HepG2 (cell line): Measurements from ENCODE around the gene BCAN. TPM values are rescaled to one million over a fixed set of nuclear protein-coding genes. Genes with fewer than 3 reads are reported as not detected.

ENCODE experiments used
- ATAC-seq: fragments of 200-7000 bp; cut with Tn5 transposase; 3 replicates; pipeline ENCODE4 v1.9.1; 2020; ENCODE audit warnings: mild to moderate bottlenecking, moderate library complexity
- BruUV-seq: library from RNA; stranded (reverse); fragments of 400-500 nt; replicated peaks from 2 replicates; lab custom pipeline; 2021; lab: Mats Ljungman, UMichigan
- CTCF ChIA-PET: fragments of 300-600 bp; formaldehyde crosslinking; extraction: SDS; loops from one replicate; lab custom pipeline; 2021; ENCODE audit warnings: low total read pairs, inconsistent platforms, low intra/inter-chr PET ratio; lab: Yijun Ruan, JAX
- POLR2A ChIA-PET: fragments of 350-600 bp; sonication (Branson Sonifier 250); formaldehyde crosslinking; loops from one replicate; lab custom pipeline; 2020; ENCODE audit warnings: antibody characterized with exemption, inconsistent platforms; lab: Yijun Ruan, JAX
- DNase-seq: peaks from one replicate; pipeline ENCODE4 v3.0.0-alpha.2; 2015; ENCODE audit warnings: low spot score
- FAIRE-seq: peaks from 3 replicates; lab custom pipeline; 2011; peaks lifted over from hg19 to GRCh38; lab: Jason Lieb, UNC
- H2AFZ ChIP-seq: one replicate; pipeline ENCODE4 v1.6.1; 2011; ENCODE audit warnings: low read length, inconsistent platforms
- H3K27ac ChIP-seq: fragments of 300-600 bp; 3 replicates; pipeline ENCODE4 v1.8.0; 2011; ENCODE audit warnings: mixed run types, mild to moderate bottlenecking, mixed read lengths, low read length, inconsistent platforms; ENCODE audit not compliant: insufficient read depth; ENCODE audit errors: extremely low read length
- H3K27me3 ChIP-seq, 2 experiments: fragments of 200-600 bp in 1 of 2; 2 replicates in 1 of 2; 3 replicates in 1 of 2; pipeline versions ENCODE4 v1.6.0 to v1.8.0; 2011; ENCODE audit warnings: low read length in 2 of 2, mild to moderate bottlenecking in 2 of 2, moderate library complexity in 2 of 2, inconsistent platforms in 1 of 2; ENCODE audit not compliant: insufficient read depth in 2 of 2, control insufficient read depth in 1 of 2
- H3K36me3 ChIP-seq, 2 experiments: fragments of 200-600 bp in 1 of 2; replicated peaks in 1 of 2; 2 replicates in 1 of 2; 3 replicates in 1 of 2; pipeline versions ENCODE4 v1.5.1 to v1.8.0; 2011; ENCODE audit warnings: low read length in 2 of 2, inconsistent platforms in 1 of 2; ENCODE audit not compliant: insufficient read depth in 2 of 2, control insufficient read depth in 1 of 2
- H3K4me1 ChIP-seq: 2 replicates; pipeline ENCODE4 v1.5.1; 2012; ENCODE audit warnings: low read length, inconsistent platforms; ENCODE audit not compliant: insufficient read depth
- H3K4me2 ChIP-seq: 2 replicates; pipeline ENCODE4 v1.6.0; 2011; ENCODE audit warnings: low read depth, low read length, inconsistent platforms
- H3K4me3 ChIP-seq, 3 experiments: fragments of 200-600 bp in 1 of 3; sonication (generic), shearing (Covaris generic) in 1 of 3; replicated peaks in 1 of 3; 2 replicates each; pipeline ENCODE4 v1.5.1; 2011 to 2016; ENCODE audit warnings: low read length in 3 of 3, inconsistent platforms in 2 of 3, low read depth in 2 of 3, mild to moderate bottlenecking in 2 of 3, control low read depth in 1 of 3, mixed read lengths in 1 of 3; ENCODE audit not compliant: insufficient read depth in 1 of 3
- H3K79me2 ChIP-seq: one replicate; pipeline ENCODE4 v1.6.1; 2011; ENCODE audit warnings: low read length, inconsistent platforms; ENCODE audit not compliant: insufficient read depth
- H3K9ac ChIP-seq: 2 replicates; pipeline ENCODE4 v1.6.0; 2011; ENCODE audit warnings: mild to moderate bottlenecking, low read depth, low read length, inconsistent platforms; ENCODE audit not compliant: insufficient read depth
- H3K9me3 ChIP-seq: 2 replicates; pipeline ENCODE4 v1.5.1; 2012; ENCODE audit warnings: mild to moderate bottlenecking, low read length
- H4K20me1 ChIP-seq: 2 replicates; pipeline ENCODE4 v1.6.0; 2011; ENCODE audit warnings: inconsistent platforms, mild to moderate bottlenecking, low read length, moderate library complexity; ENCODE audit not compliant: insufficient read depth
- CEBPB ChIP-seq: IDR thresholded peaks from 2 replicates; pipeline ENCODE4 v1.6.1; 2011; ENCODE audit warnings: low read depth, low read length, improper control_type of control experiment, borderline replicate concordance
- CTCF ChIP-seq: sonication (generic); formaldehyde crosslinking; IDR thresholded peaks from 2 replicates; pipeline ENCODE4 v1.5.0; 2020; ENCODE audit warnings: mild to moderate bottlenecking, missing genetic modification reagents, moderate library complexity
- ETV5 ChIP-seq: IDR thresholded peaks from 2 replicates; pipeline ENCODE4 v1.6.1; 2018; ENCODE audit warnings: missing biosample characterization, missing genetic modification reagents, inconsistent platforms, borderline replicate concordance
- FOXJ3 ChIP-seq: sonication (generic); formaldehyde crosslinking; IDR thresholded peaks from 2 replicates; pipeline ENCODE4 v1.4.0; 2020; ENCODE audit warnings: missing genetic modification reagents, mild to moderate bottlenecking, borderline replicate concordance
- HIVEP1 ChIP-seq: sonication (generic); formaldehyde crosslinking; IDR thresholded peaks from 2 replicates; pipeline ENCODE4 v1.4.0; 2020; ENCODE audit warnings: mild to moderate bottlenecking, missing genetic modification reagents
- IRF9 ChIP-seq: sonication (generic); formaldehyde crosslinking; IDR thresholded peaks from 2 replicates; pipeline ENCODE4 v1.8.0; 2022; ENCODE audit warnings: missing genetic modification reagents, mild to moderate bottlenecking, borderline replicate concordance
- MXI1 ChIP-seq: IDR thresholded peaks from 3 replicates; pipeline ENCODE4 v1.6.1; 2012; ENCODE audit warnings: low read depth, low read length, inconsistent platforms, borderline replicate concordance
- NR0B2 ChIP-seq: sonication (generic); formaldehyde crosslinking; IDR thresholded peaks from 2 replicates; pipeline ENCODE4 v1.4.0; 2020; ENCODE audit warnings: mild to moderate bottlenecking, missing genetic modification reagents
- NR2F6 ChIP-seq, 2 experiments: IDR thresholded peaks; 2 replicates each; pipeline ENCODE4 v1.6.1; 2016; ENCODE audit warnings: antibody characterized with exemption in 1 of 2, mild to moderate bottlenecking in 1 of 2
- SP5 ChIP-seq: IDR thresholded peaks from 2 replicates; pipeline ENCODE4 v1.6.1; 2016; ENCODE audit warnings: low read depth, borderline replicate concordance
- SRSF1 ChIP-seq: fragments of 200-400 bp; formaldehyde crosslinking; optimal IDR thresholded peaks from 2 replicates; pipeline ENCODE3; 2017; ENCODE audit warnings: mild to moderate bottlenecking, low read depth, low read length, moderate library complexity
- TBX2 ChIP-seq: sonication (generic); formaldehyde crosslinking; IDR thresholded peaks from 2 replicates; pipeline ENCODE4 v1.5.0; 2020; ENCODE audit warnings: missing genetic modification reagents, mild to moderate bottlenecking, borderline replicate concordance
- ZFP1 ChIP-seq: IDR thresholded peaks from 2 replicates; pipeline ENCODE4 v1.6.1; 2016
- ZNF367 ChIP-seq: sonication (generic); formaldehyde crosslinking; IDR thresholded peaks from 2 replicates; pipeline ENCODE4 v1.4.0; 2020; ENCODE audit warnings: missing genetic modification reagents, borderline replicate concordance
- ZNF598 ChIP-seq: sonication (generic); formaldehyde crosslinking; IDR thresholded peaks from 2 replicates; pipeline ENCODE4 v1.5.1; 2020; ENCODE audit warnings: mild to moderate bottlenecking, missing genetic modification reagents, borderline replicate concordance
- ZNF737 ChIP-seq: sonication (generic); formaldehyde crosslinking; IDR thresholded peaks from 2 replicates; pipeline ENCODE4 v1.5.0; 2020; ENCODE audit warnings: missing genetic modification reagents, mild to moderate bottlenecking, borderline replicate concordance
- ZSCAN25 ChIP-seq: sonication (generic); formaldehyde crosslinking; IDR thresholded peaks from 2 replicates; pipeline ENCODE4 v1.8.0; 2022; ENCODE audit warnings: mild to moderate bottlenecking, missing genetic modification reagents
- WGBS: methylation state at CpG from one replicate; pipeline ENCODE4 v1.1.6; 2017; ENCODE audit warnings: low lambda C conversion rate; 5-methylcytosine and 5-hydroxymethylcytosine counted together
- in situ Hi-C: cut with HindIII; loops from 2 replicates; pipeline ENCODE4 v1.10.0; 2017; ENCODE audit warnings: low pct_unique_long_range_greater_than_20kb; ENCODE audit not compliant: extremely low pct_ligation_motif_present
- intact Hi-C: fragments of 100-400 bp; cut with micrococcal nuclease; formaldehyde crosslinking; loops from one replicate; pipeline ENCODE4 v1.10.0; 2022; ENCODE audit not compliant: unreplicated experiment
- polyA plus RNA-seq, 8 experiments: library from polyadenylated mRNA; depleted of rRNA in 3 of 8; stranded (reverse) in 7 of 8; unstranded in 1 of 8; fragments of >200 nt; fragmentation: Illumina TruSeq in 4 of 8; extraction: Trizol in 4 of 8; gene quantifications; 2 replicates each; pipeline versions ENCODE4 v1.2.1 to v1.2.3, GENCODE V29; 2011 to 2016; ENCODE audit warnings: low read depth in 4 of 8, missing spikeins in 1 of 8, mixed read lengths in 1 of 8; ENCODE audit not compliant: insufficient read depth in 1 of 8
- total RNA-seq, 5 experiments: library from RNA; depleted of rRNA; stranded (reverse); fragments of >200 nt; fragmentation: Illumina TruSeq; extraction: Trizol; gene quantifications; 2 replicates each; pipeline ENCODE4 v1.2.3, GENCODE V29; 2016; ENCODE audit warnings: low read depth in 1 of 5

Gene BCAN
- total and polyA plus RNA-seq, 2 of the 13 experiments (the other 11 are each of a cell fraction or from before 2014, with no cell fraction given) = not detected

GRCh38 chr1:156705918-156706656 lies 64.2 kb downstream of the BCAN start:
- DNase-seq = peak; percentile 23
- Histone ChIP-seq H4K20me1 (no peaks in the 10 kb centered on the region), H3K4me1 (peaks cover 25% of the 10 kb centered on the region), H3K9ac (no peak overlapping the region; the same call in 1 of the 2 replicates), H2AFZ (no peak overlapping the region), H3K27ac (no peak overlapping the region), H3K27me3 (peaks cover 11 to 79% of the 10 kb centered on the region in 2 experiments), H3K79me2 (no peaks in the 10 kb centered on the region), H3K4me2 (peak overlapping the region; percentile 91), H3K4me3 (peak overlapping the region; percentile 41 to 66 (median 52)), H3K36me3 (no peaks in the 10 kb centered on the region), H3K9me3 (no peaks in the 10 kb centered on the region)
- ATAC-seq = peak; percentile 53
- in situ Hi-C loops = no loop called here
- intact Hi-C loops = loop anchor here (1.0 kb wide), 1 partner anchor 17 kb away; no protein-coding TSS in a partner anchor
- FAIRE-seq = no peak
- WGBS = under 1% methylated on average over 21 of the region's 45 CpGs
- ChIA-PET POLR2A (interaction anchor here (1.1 to 3.2 kb wide), 6 partner anchors 15 to 45 kb away, joined by 3 to 20 read pairs (median 4); partner anchors contain the start of genes ISG20L2 and METTL25B), CTCF (interaction anchor here (0.7 to 3.0 kb wide), 3 partner anchors 13 to 20 kb away, joined by 3 to 30 read pairs (median 6); no protein-coding TSS in a partner anchor)
- no TSS peak for BruUV-seq
- TF ChIP-seq NR0B2 (CRISPR knock-in tag) (0 out of 2 replicates have a peak, but pooled peaks have one; percentile 25), ZFP1 (no peak), ZNF367 (no peak), SRSF1 (peak; percentile 89), ZNF737 (CRISPR knock-in tag) (no peak), FOXJ3 (CRISPR knock-in tag) (no peak), NR2F6 (IDR thresholded peaks at IDR 0.05) (peak; percentile 62; the same call in 1 of the 2 replicates), NR2F6 (CRISPR knock-in tag; IDR thresholded peaks at IDR 0.05) (peak; percentile 40; the same call in 1 of the 2 replicates), HIVEP1 (CRISPR knock-in tag) (no peak; the same call in 1 of the 2 replicates), ZNF598 (CRISPR knock-in tag) (no peak), CTCF (peak; percentile 73), SP5 (CRISPR knock-in tag) (peak; percentile 53), TBX2 (CRISPR knock-in tag) (peak; percentile 18; the same call in 1 of the 2 replicates), ETV5 (CRISPR knock-in tag) (peak; percentile 31; the same call in 1 of the 2 replicates), MXI1 (0 out of 3 replicates have a peak, but pooled peaks have one; percentile 21), CEBPB (no peak), IRF9 (CRISPR knock-in tag) (no peak), ZSCAN25 (CRISPR knock-in tag) (peak; percentile 93)
